ENCODE results near the gene FA2H. TPM values are rescaled to one million over a fixed set of nuclear protein-coding genes. Genes with fewer than 3 reads are reported as not detected.

FA2H gene
- total and polyA plus RNA-seq, 2 of the 13 experiments (the other 11 are each of a cell fraction or from before 2014, with no cell fraction given) = 0.20 TPM; not detected in 1

DNA sequence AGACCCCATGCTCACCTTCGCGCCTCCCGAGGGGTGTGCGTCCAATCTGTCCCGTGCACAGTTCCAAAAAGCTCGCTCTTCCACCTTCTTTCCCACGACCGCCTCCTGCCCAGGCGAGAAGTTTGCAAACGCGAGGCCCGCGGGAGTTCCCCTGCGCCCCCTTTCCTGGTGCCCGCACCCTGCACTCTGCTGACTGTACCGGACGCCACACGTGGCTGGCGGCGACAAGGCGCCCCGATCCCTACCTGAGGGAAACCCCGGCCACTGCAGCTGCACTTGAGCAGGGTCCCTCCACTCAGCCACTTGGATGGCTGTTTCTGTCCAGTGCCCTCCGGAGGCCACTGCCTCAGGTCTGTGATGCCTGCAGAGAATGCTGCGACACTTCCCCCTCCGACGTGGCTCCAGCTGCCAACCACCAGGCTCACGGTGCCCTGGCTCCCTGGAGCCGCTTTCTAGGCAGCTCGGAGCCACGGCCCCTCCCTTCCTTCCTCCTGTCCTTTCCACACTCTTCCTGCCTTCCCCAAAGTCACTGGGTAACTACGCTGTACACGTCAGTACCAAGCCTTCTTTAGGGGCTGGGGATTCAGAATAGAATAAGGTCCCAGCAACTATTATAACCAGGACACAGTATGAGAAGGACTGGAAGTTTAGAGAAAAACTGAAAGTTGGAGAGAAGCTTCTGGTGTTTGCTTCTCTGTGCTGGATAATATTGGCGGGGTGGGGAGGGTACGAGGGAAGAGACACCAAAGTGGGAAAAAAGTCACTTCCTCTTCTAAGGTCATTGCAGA is 74.0 kb downstream of the FA2H start, which contains the start of gene MLKL (continued):
- TF ChIP-seq, protein P1, sequence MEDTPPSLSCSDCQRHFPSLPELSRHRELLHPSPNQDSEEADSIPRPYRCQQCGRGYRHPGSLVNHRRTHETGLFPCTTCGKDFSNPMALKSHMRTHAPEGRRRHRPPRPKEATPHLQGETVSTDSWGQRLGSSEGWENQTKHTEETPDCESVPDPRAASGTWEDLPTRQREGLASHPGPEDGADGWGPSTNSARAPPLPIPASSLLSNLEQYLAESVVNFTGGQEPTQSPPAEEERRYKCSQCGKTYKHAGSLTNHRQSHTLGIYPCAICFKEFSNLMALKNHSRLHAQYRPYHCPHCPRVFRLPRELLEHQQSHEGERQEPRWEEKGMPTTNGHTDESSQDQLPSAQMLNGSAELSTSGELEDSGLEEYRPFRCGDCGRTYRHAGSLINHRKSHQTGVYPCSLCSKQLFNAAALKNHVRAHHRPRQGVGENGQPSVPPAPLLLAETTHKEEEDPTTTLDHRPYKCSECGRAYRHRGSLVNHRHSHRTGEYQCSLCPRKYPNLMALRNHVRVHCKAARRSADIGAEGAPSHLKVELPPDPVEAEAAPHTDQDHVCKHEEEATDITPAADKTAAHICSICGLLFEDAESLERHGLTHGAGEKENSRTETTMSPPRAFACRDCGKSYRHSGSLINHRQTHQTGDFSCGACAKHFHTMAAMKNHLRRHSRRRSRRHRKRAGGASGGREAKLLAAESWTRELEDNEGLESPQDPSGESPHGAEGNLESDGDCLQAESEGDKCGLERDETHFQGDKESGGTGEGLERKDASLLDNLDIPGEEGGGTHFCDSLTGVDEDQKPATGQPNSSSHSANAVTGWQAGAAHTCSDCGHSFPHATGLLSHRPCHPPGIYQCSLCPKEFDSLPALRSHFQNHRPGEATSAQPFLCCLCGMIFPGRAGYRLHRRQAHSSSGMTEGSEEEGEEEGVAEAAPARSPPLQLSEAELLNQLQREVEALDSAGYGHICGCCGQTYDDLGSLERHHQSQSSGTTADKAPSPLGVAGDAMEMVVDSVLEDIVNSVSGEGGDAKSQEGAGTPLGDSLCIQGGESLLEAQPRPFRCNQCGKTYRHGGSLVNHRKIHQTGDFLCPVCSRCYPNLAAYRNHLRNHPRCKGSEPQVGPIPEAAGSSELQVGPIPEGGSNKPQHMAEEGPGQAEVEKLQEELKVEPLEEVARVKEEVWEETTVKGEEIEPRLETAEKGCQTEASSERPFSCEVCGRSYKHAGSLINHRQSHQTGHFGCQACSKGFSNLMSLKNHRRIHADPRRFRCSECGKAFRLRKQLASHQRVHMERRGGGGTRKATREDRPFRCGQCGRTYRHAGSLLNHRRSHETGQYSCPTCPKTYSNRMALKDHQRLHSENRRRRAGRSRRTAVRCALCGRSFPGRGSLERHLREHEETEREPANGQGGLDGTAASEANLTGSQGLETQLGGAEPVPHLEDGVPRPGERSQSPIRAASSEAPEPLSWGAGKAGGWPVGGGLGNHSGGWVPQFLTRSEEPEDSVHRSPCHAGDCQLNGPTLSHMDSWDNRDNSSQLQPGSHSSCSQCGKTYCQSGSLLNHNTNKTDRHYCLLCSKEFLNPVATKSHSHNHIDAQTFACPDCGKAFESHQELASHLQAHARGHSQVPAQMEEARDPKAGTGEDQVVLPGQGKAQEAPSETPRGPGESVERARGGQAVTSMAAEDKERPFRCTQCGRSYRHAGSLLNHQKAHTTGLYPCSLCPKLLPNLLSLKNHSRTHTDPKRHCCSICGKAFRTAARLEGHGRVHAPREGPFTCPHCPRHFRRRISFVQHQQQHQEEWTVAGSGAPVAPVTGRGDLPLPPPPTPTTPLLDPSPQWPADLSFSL (CRISPR knock-in tag; IDR thresholded peaks at IDR 0.05) = no peak
- TF ChIP-seq ZNF383 (CRISPR knock-in tag; IDR thresholded peaks at IDR 0.05; ENCODE audit: borderline replicate concordance) (no peak), ZNF136 (CRISPR knock-in tag; IDR thresholded peaks at IDR 0.05; ENCODE audit: low read depth) (0 out of 2 replicates have a peak, but pooled peaks have one; percentile 4), KDM4B (CRISPR knock-in tag; IDR thresholded peaks at IDR 0.05) (peak; percentile 93), ZC3H13 (CRISPR knock-in tag; IDR thresholded peaks at IDR 0.05) (peak; percentile 84; the same call in 1 of the 2 replicates), ZSCAN12 (CRISPR knock-in tag; IDR thresholded peaks at IDR 0.05) (0 out of 2 replicates have a peak, but pooled peaks have one; percentile 41), ARID2 (CRISPR knock-in tag; IDR thresholded peaks at IDR 0.05; ENCODE audit: borderline replicate concordance) (no peak), HCFC1 (IDR thresholded peaks at IDR 0.05; ENCODE audit: low read depth, low read length) (no peak), ZNF747 (CRISPR knock-in tag; IDR thresholded peaks at IDR 0.05; ENCODE audit: borderline replicate concordance) (peak; percentile 57; the same call in 1 of the 2 replicates), TCF12 (IDR thresholded peaks at IDR 0.05) (no peak), TCF12 (CRISPR knock-in tag; IDR thresholded peaks at IDR 0.05) (no peak), NCOA1 (CRISPR knock-in tag; IDR thresholded peaks at IDR 0.05) (no peak), TMF1 (CRISPR knock-in tag; IDR thresholded peaks at IDR 0.05; ENCODE audit: low read depth) (no peak), PAX8 (CRISPR knock-in tag; IDR thresholded peaks at IDR 0.05; ENCODE audit: borderline replicate concordance) (peak; percentile 92), ZNF207 (IDR thresholded peaks at IDR 0.05; ENCODE audit: borderline replicate concordance) (no peak)
- TF ChIP-seq, protein P2, sequence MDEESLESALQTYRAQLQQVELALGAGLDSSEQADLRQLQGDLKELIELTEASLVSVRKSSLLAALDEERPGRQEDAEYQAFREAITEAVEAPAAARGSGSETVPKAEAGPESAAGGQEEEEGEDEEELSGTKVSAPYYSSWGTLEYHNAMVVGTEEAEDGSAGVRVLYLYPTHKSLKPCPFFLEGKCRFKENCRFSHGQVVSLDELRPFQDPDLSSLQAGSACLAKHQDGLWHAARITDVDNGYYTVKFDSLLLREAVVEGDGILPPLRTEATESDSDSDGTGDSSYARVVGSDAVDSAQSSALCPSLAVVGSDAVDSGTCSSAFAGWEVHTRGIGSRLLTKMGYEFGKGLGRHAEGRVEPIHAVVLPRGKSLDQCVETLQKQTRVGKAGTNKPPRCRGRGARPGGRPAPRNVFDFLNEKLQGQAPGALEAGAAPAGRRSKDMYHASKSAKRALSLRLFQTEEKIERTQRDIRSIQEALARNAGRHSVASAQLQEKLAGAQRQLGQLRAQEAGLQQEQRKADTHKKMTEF (CRISPR knock-in tag; IDR thresholded peaks at IDR 0.05) = peak; percentile 90; the same call in 1 of the 2 replicates
- TF ChIP-seq, protein P3, sequence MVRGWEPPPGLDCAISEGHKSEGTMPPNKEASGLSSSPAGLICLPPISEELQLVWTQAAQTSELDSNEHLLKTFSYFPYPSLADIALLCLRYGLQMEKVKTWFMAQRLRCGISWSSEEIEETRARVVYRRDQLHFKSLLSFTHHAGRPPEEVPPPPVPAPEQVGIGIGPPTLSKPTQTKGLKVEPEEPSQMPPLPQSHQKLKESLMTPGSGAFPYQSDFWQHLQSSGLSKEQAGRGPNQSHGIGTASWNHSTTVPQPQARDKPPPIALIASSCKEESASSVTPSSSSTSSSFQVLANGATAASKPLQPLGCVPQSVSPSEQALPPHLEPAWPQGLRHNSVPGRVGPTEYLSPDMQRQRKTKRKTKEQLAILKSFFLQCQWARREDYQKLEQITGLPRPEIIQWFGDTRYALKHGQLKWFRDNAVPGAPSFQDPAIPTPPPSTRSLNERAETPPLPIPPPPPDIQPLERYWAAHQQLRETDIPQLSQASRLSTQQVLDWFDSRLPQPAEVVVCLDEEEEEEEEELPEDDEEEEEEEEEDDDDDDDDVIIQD (CRISPR knock-in tag; IDR thresholded peaks at IDR 0.05; ENCODE audit: low read depth) = no peak
- TF ChIP-seq, protein P4, sequence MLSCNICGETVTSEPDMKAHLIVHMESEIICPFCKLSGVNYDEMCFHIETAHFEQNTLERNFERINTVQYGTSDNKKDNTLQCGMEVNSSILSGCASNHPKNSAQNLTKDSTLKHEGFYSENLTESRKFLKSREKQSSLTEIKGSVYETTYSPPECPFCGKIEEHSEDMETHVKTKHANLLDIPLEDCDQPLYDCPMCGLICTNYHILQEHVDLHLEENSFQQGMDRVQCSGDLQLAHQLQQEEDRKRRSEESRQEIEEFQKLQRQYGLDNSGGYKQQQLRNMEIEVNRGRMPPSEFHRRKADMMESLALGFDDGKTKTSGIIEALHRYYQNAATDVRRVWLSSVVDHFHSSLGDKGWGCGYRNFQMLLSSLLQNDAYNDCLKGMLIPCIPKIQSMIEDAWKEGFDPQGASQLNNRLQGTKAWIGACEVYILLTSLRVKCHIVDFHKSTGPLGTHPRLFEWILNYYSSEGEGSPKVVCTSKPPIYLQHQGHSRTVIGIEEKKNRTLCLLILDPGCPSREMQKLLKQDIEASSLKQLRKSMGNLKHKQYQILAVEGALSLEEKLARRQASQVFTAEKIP (CRISPR knock-in tag; IDR thresholded peaks at IDR 0.05; ENCODE audit: borderline replicate concordance) = no peak
